Skeletal muscle satellite cell (primary cell): Measurements from ENCODE around the gene S100A12. TPM values are rescaled to one million over a fixed set of nuclear protein-coding genes. Genes with fewer than 3 reads are reported as not detected.
"Not testable (repeated sequence)": the region's sequence is repeated elsewhere in the genome, so short reads cannot be mapped to it uniquely, and the experiment has no call there.

ENCODE experiments used
- H3K27me3 ChIP-seq: 2 replicates; pipeline ENCODE4 v1.7.0; 2013; ENCODE audit warnings: low read length; ENCODE audit not compliant: control insufficient read depth, insufficient read depth
- H3K36me3 ChIP-seq: 2 replicates; pipeline ENCODE4 v1.7.0; 2013; ENCODE audit warnings: mild to moderate bottlenecking, control low read depth, low read length; ENCODE audit not compliant: insufficient read depth
- H3K4me1 ChIP-seq: 2 replicates; pipeline ENCODE4 v1.7.0; 2013; ENCODE audit warnings: low read length; ENCODE audit not compliant: control insufficient read depth, insufficient read depth
- H3K4me2 ChIP-seq: 2 replicates; pipeline ENCODE4 v1.7.0; 2013; ENCODE audit warnings: mild to moderate bottlenecking, low read length
- H3K4me3 ChIP-seq: 2 replicates; pipeline ENCODE4 v1.7.0; 2013; ENCODE audit warnings: low read length
- H3K9ac ChIP-seq: 2 replicates; pipeline ENCODE4 v1.7.0; 2013; ENCODE audit warnings: mild to moderate bottlenecking, low read depth, low read length, moderate library complexity
- H3K9me3 ChIP-seq: replicated peaks from 2 replicates; pipeline ENCODE4 v1.7.0; 2013; ENCODE audit warnings: mild to moderate bottlenecking, control low read depth, low read length
- total RNA-seq: library from RNA; depleted of rRNA; stranded (reverse); fragments of >200 nt; gene quantifications from 2 replicates; pipeline ENCODE4 v1.2.3, GENCODE V29; 2012; rRNA removed

S100A12 gene
- total RNA-seq: not detected in 2 replicates

DNA sequence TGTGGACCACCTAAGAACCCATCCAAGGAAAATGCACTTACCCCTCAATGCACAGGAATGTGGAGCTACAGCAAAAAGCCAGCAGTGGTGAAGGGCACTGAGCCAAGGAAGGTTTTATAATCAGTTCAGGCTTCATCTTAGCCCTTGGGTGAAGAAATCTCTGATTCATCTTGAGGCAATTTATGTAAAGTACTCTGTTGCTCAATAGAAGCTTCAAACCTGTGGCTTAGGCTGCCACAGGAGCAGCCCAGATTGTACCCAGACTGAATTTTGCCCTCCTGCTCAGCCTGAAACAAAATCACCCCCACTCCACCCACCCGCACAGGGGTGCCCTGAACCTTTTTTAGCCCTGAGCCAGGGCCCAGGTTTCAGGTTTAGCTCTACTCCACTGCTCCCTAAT lies at the start of gene S100A12:
TSS of gene S100A12 (minus strand) at position 111 of the 400 bp plus-strand sequence. CDS start 1,029 bp downstream, outside the sequence.
- Histone ChIP-seq H3K27me3 (peaks cover 7% of the 10 kb centered on the region), H3K4me3 (no peak within 1 kb of the TSS), H3K9me3 (no peaks in the 10 kb centered on the region), H3K36me3 (no peaks in the 10 kb centered on the region), H3K4me1 (no peaks in the 10 kb centered on the region), H3K4me2 (no peak within 1 kb of the TSS), H3K9ac (no peak within 1 kb of the TSS)

DNA sequence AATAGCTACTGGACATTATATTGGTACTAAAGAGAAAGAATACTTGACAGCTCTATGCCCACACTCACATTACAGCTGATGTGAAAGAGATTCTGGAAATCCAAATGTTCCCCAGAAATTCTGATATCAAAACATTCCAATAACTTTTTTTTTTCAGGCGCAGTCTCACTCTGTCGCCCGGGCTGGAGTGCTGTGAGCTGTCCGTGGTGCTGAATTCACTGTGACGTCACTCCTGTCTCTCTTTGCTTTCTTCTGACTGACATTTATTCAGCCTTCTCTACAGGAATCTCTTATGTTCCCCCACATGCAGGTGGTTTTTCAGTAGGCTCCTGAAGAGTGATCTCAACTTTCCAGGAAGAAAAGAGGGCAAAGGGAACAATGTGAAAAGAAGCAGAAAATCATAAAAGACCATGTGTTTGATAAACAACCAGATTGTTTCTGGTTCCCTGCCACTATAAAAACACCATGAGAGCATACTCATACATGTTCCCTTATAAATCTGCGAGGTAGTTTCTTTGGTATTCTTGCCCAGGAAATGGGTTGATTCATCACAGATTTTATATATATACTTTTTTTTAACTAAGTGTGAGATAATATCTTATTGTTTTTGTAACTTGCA lies 47.1 kb upstream of the S100A12 start:
- no peaks in the 10 kb centered on the region for H3K9me3 ChIP-seq

DNA sequence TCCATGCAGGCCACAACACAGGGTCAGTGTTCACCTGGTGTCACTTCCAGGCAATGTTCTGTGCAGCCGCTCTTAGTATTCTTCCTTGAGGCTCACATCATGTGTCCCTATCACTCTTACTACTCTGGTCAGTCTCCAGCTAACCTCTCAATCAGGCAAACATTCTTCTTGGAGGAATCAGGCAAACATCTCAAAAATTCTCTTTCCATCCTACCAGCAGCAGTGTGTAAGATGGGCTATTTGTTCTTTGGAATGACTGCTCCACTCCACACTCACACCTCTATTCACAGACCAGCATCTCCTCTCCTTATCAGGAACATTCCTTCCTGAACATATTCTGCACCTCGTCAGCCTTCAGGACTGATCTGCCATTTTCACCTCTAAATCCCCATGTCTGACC lies 44.9 kb upstream of the S100A12 start:
- Histone ChIP-seq H3K9me3 (no peaks in the 10 kb centered on the region), H3K4me3 (no peak overlapping the region), H3K27me3 (peaks cover 8% of the 10 kb centered on the region), H3K36me3 (no peaks in the 10 kb centered on the region), H3K4me2 (no peak overlapping the region), H3K4me1 (no peaks in the 10 kb centered on the region), H3K9ac (no peak overlapping the region)

More for the DNA sequence above, 47.1 kb upstream of the S100A12 start:
- Histone ChIP-seq H3K4me1 (no peaks in the 10 kb centered on the region), H3K4me3 (no peak overlapping the region), H3K27me3 (peaks cover 13% of the 10 kb centered on the region), H3K4me2 (no peak overlapping the region), H3K9ac (no peak overlapping the region), H3K36me3 (no peaks in the 10 kb centered on the region)

DNA sequence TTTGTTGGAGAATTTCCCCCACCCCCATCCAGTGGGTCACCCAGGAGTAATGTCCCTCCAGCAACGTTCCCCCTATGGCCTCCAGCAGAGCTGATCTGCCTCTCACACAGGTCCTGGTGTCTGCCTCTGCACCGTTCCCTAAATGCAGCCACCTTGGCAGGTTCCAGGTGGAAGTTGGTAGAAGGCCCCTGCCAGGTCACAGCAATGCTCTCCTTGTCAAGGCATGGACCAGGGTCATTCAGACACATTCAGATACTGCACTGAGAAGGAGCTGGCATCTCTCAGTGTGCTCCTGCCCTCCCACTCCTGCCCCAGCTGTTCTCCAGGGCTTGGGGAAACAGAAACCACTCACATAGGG lies 44.0 kb upstream of the S100A12 start:
- H3K9ac ChIP-seq, H3K4me3 ChIP-seq, H3K36me3 ChIP-seq, H3K27me3 ChIP-seq, H3K4me1 ChIP-seq, H3K9me3 ChIP-seq, H3K4me2 ChIP-seq: not testable (repeated sequence)

DNA sequence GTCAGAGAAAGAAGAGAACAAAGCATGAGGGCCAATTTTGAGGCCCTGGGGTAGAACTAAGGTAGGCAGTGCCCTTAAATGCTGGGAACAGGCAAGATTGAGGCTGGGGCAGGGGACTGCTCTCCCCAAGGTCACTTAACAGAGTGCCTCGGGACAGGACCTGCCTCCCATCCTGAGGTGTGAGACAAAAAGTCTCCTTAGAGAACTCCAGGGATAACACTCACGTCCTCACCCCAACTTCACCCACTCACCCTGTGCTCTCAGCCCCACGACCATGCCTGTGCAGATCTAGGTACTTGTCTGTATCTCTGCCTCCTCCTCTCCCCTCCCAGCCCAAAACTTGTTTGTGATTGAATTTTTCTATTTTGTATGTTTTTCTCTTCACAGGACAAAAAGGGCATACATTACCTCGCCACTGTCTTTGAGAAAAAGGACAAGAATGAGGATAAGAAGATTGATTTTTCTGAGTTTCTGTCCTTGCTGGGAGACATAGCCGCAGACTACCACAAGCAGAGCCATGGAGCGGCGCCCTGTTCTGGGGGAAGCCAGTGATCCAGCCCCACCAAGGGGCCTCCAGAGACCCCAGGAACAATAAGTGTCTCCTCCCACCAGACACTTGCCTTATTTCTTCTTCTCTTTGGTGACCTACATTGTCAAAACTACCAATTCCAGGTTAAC lies 43.5 kb upstream of the S100A12 start:
- not testable (repeated sequence) for H3K4me3 ChIP-seq, H3K27me3 ChIP-seq

DNA sequence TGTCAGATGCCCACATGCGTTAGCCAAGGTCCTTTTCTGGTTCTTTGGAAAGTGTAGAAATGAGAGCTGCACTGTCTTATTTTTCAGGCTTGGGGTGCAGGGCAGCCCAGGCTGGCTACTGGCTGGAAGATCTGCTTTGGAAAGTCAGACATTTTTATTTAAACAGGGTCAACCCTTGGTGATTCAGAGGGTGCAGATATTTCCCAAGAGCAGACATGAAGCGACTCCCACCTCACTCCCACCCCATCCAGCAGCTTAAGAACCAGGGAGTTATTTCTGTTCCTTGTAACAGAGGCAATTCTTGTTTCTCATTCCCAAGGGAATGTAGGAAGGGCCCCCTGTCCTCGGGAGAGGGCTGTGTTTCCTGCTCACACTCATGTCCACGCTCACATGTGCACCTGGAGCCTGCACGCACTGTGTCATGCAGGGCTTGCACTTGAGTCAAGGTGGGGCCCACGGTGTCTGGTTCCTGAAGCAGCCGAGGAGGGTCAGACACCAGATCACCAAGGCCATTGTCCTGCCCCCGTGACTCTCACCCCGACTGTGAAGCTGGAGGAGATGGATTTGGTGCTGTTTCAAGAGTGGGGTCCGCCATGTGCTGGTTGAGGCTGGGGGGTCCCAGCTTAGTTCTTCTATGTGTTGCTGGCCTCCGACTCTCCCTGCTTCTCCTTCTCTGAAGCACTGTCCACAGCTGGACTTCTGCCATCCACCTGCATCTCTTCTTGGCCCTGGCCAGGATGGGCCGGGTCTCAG lies 41.9 kb upstream of the S100A12 start:
- Histone ChIP-seq H3K9ac (no peak overlapping the region), H3K36me3 (no peaks in the 10 kb centered on the region), H3K9me3 (no peaks in the 10 kb centered on the region), H3K4me1 (no peaks in the 10 kb centered on the region), H3K27me3 (peaks cover 8% of the 10 kb centered on the region), H3K4me2 (no peak overlapping the region), H3K4me3 (no peak overlapping the region)

More for the DNA sequence above, 43.5 kb upstream of the S100A12 start:
- not testable (repeated sequence) for H3K9ac ChIP-seq, H3K4me1 ChIP-seq, H3K9me3 ChIP-seq, H3K4me2 ChIP-seq, H3K36me3 ChIP-seq

DNA sequence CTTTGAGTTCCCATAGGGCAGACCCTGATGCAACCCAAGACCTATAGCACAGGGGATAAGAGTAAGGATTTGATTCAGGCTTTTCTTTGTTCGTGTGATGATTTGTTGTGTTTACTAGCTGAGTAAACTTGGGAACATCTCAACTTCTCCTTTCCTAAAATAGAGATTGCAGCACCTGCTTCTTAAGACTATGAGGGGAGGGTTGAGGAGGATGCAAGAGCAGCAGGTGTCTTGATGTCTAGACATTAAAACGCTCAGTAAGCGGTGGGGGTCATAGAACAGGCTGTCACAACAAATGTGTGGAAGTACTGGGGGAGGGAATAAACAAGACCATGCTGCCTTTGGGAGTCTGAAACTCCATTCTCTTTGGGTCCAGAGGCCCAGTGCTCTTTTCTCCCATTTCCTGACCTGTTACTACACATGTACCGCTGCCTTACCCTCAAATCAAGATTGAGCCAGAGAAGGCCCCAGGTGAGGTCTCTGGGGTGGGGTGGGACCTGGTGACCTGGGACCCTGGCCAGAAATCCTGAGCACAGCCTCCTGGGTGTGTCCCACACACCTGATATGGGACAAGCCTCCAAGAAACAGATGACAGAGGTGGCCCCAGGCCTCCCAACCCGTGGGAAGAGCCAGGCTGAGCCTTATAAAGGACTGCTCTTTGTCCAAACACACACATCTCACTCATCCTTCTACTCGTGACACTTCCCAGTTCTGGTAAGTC lies 40.6 kb upstream of the S100A12 start, which contains the start of gene S100A7A:
TSS of gene S100A7A (plus strand) at position 671 of the 721 bp plus-strand sequence. CDS start 1,563 bp downstream, outside the sequence.
- no peak within 1 kb of the TSS for H3K4me3 ChIP-seq
- no peaks in the 10 kb centered on the region for H3K9me3 ChIP-seq
- no peaks in the 10 kb centered on the region for H3K36me3 ChIP-seq
- peaks cover 8% of the 10 kb centered on the region for H3K27me3 ChIP-seq
- H3K4me2 ChIP-seq: no peak within 1 kb of the TSS
- H3K9ac ChIP-seq: no peak within 1 kb of the TSS
- no peaks in the 10 kb centered on the region for H3K4me1 ChIP-seq

DNA sequence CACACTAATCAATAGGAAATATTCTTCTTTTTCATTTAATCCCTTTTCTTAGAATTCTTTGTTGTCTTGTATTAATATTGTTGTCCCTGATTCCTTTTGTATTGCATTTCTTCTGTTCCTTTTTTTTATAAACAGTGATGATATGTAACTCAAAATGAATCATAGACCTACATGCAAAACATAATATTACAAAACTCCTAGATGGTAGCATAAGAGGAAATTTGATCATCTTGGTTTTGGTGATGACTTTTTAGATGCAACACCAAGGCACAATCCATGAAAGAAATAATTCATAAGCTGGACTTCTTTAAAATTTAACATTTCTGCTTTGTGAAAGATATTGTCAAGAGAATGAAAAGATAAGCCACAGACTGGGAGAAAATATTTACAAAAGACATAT lies 38.5 kb upstream of the S100A12 start:
- not testable (repeated sequence) for H3K4me3 ChIP-seq, H3K27me3 ChIP-seq, H3K4me2 ChIP-seq, H3K4me1 ChIP-seq, H3K9me3 ChIP-seq, H3K36me3 ChIP-seq, H3K9ac ChIP-seq

DNA sequence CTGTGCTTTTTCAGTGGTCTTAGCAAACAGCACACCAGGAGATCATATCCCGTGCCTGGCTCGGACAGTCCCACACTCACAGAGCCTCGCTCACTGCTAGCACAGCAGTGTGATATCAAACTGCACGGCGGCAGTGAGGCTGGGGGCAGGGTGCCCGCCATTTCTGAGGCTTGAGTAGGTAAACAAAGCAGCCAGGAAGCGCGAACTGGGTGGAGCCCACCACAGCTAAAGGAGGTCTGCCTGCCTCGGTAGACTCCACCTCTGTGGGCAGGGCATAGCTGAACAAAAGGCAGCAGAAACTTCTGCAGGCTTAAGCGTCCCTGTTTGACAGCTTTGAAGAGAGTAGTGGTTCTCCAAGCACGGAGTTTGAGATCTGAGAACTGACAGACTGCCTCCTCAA lies 31.9 kb upstream of the S100A12 start:
- not testable (repeated sequence) for H3K27me3 ChIP-seq, H3K4me1 ChIP-seq, H3K9ac ChIP-seq, H3K4me2 ChIP-seq, H3K9me3 ChIP-seq, H3K36me3 ChIP-seq, H3K4me3 ChIP-seq

DNA sequence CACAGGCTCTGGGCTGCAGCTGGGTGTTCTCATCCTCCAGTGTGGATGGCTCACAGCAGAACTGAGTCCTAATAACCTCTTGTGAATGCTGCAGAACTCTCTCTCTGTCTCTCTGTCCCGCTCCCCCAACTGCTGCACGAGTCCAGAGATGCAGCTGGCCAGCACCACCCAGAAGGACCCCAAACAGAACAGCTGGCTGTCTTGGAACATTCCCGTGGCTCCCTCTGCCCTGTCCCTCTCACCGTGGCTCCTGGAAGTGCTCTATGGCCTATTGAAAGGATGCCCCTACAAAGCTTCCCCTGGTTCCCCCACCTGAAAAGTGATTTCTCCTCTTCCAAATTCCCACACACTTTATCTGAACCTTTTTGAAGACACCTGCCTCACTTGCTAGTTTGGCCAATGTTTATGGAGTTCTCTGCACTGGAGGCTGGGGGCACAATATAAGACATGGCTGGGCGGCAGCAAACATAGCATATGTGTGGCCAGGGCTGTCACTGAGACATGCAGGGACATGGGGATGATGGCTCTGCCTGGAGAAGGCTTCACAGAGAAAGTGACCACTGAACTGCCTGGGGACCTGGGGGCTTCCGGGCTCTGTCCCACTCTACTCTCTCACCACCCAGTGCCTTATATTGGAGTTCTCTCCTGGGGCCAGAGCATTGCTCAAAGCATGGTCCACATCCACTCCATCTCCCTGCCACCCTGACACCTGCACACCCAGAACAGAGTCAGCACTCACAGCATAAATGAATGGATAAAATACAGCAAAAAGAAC lies 30.6 kb upstream of the S100A12 start:
- H3K4me1 ChIP-seq, H3K36me3 ChIP-seq, H3K4me3 ChIP-seq, H3K9ac ChIP-seq, H3K9me3 ChIP-seq, H3K4me2 ChIP-seq, H3K27me3 ChIP-seq: not testable (repeated sequence)

DNA sequence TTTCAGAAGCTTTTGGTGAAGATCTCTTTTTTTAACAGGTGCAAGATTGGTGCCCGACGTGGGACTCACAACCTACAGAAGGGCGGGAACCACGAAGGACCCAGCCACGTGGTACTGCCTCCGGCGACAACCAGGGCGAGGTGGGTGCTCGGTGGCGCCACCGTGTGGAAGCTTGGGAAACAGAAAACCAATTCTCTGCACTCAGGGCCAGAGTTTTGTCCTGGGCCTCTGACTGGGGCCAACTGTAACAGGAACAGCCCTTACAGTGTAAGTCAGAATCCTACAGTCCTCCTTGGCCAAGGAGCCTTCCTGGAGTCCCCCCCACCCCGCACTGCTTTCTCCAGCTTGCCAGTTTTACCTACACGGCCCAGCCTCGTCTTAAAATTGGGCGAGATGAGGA lies 29.3 kb upstream of the S100A12 start:
- no peaks in the 10 kb centered on the region for H3K4me1 ChIP-seq
- no peak overlapping the region for H3K4me2 ChIP-seq
- no peak overlapping the region for H3K4me3 ChIP-seq
- H3K27me3 ChIP-seq: peaks cover 13% of the 10 kb centered on the region
- H3K9me3 ChIP-seq: no peaks in the 10 kb centered on the region
- H3K36me3 ChIP-seq: no peaks in the 10 kb centered on the region
- no peak overlapping the region for H3K9ac ChIP-seq
